SK-N-DZ (cell line): ENCODE results near the gene PALD1.
"Not testable (repeated sequence)": the region's sequence is repeated elsewhere in the genome, so short reads cannot be mapped to it uniquely, and the experiment has no call there.

ENCODE experiments used
- DNase-seq: peaks from one replicate; pipeline ENCODE4 v3.0.0-alpha.2; 2015; ENCODE audit warnings: low spot score

PALD1 gene

GRCh38 chr10:70571236-70571635, 92.7 kb downstream of the PALD1 start:
- DNase-seq = no peak

- no peak for DNase-seq
Observed at GRCh38 chr10:70571636-70572439, 93.3 kb downstream of the PALD1 start.

GRCh38 chr10:70573599-70574506, 95.3 kb downstream of the PALD1 start:
- no peak for DNase-seq

- no peak for DNase-seq
Observed at GRCh38 chr10:70575486-70575873, 96.9 kb downstream of the PALD1 start.

- DNase-seq = no peak
Observed at GRCh38 chr10:70575874-70576802, 97.6 kb downstream of the PALD1 start.

- DNase-seq = no peak
Observed at GRCh38 chr10:70576803-70577517, 98.4 kb downstream of the PALD1 start.

GRCh38 chr10:70578371-70578947, 99.9 kb downstream of the PALD1 start:
- no peak for DNase-seq

- DNase-seq = no peak
Observed at GRCh38 chr10:70579234-70580002, 100.9 kb downstream of the PALD1 start.

- DNase-seq = not testable (repeated sequence)
Observed at GRCh38 chr10:70581176-70581575, 102.6 kb downstream of the PALD1 start.

- no peak for DNase-seq
Observed at GRCh38 chr10:70582793-70583668, 104.5 kb downstream of the PALD1 start.

- no peak for DNase-seq
Observed at GRCh38 chr10:70583669-70584037, 105.1 kb downstream of the PALD1 start.

- DNase-seq = no peak
Observed at GRCh38 chr10:70584366-70584765, 105.8 kb downstream of the PALD1 start.

GRCh38 chr10:70584909-70585544, 106.5 kb downstream of the PALD1 start:
- peak; percentile 89 for DNase-seq

- no peak for DNase-seq
Observed at GRCh38 chr10:70585578-70586169, 107.1 kb downstream of the PALD1 start.

- DNase-seq = no peak
Observed at GRCh38 chr10:70586348-70586930, 107.9 kb downstream of the PALD1 start.

GRCh38 chr10:70587045-70587658, 108.6 kb downstream of the PALD1 start:
- DNase-seq = no peak

- no peak for DNase-seq
Observed at GRCh38 chr10:70588255-70588654, 109.7 kb downstream of the PALD1 start.
